ENCODE data around the gene GM2A. TPM values are rescaled to one million over a fixed set of nuclear protein-coding genes. Genes with fewer than 3 reads are reported as not detected.

Gene GM2A
- total and polyA plus RNA-seq, 2 donors (not counting 1 experiment from before 2014, with no cell fraction given) = 29.8 to 82.7 TPM

DNA sequence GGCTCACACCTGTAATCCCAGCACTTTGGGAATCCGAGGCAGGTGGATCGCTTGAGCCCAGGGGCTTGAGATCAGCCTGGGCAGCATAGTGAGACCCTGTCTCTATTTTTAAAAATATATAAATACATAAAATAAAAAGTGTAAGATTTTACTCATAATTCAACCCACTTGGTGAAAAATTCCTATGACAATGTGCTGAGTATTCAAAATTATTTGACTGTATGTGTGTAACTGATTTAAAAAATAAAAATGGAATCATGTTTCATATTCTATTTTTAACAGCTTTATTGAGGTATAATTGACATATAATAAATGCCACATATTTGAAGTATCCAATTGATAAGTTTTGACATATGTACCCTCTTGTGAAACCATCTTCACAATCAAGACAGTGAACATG, 22.8 kb downstream of the GM2A start:
- no peaks in the 10 kb centered on the region for H3K27me3 ChIP-seq (replicated peaks in 1 of 4; ENCODE audit: control extremely low read depth in 1 of 4, control insufficient read depth in 3 of 4, insufficient read depth in 4 of 4, low read length in 3 of 4)
- H3K4me3 ChIP-seq (ENCODE audit: control extremely low read depth in 1 of 5, extremely low read depth in 1 of 5, insufficient read depth in 1 of 5, low read depth in 2 of 5, low read length in 4 of 5) = no peak overlapping the region
- no peaks in the 10 kb centered on the region for H3K79me2 ChIP-seq (ENCODE audit: control insufficient read depth, insufficient read depth, low read length)
- H2AFZ ChIP-seq (ENCODE audit: insufficient read depth, low read depth, low read length, poor library complexity, severe bottlenecking) = no peak overlapping the region
- H3K4me3 Mint-ChIP-seq = no peak overlapping the region
- H3K27ac ChIP-seq (ENCODE audit: low read length in 2 of 2) = no peak overlapping the region
- ChIA-PET CTCF (interaction anchor here (0.9 to 1.7 kb wide), 5 partner anchors 12 to 160 kb away, joined by 3 to 4 read pairs (median 4); no protein-coding TSS in a partner anchor), POLR2A (no interaction called here)
- ATAC-seq (ENCODE audit: low read depth) = no peak
- H3K9me3 ChIP-seq (ENCODE audit: control extremely low read depth in 1 of 3, control insufficient read depth in 2 of 3, insufficient read depth in 1 of 3, low read length in 2 of 3) = no peaks in the 10 kb centered on the region
- H3K27me3 Mint-ChIP-seq = no peaks in the 10 kb centered on the region
- H3K4me2 ChIP-seq (replicated peaks; ENCODE audit: low read depth, low read length, poor library complexity, severe bottlenecking) = no peak overlapping the region
- H3K27ac Mint-ChIP-seq = no peak overlapping the region
- intact Hi-C loops (cut with micrococcal nuclease) = no loop called here
- no peaks in the 10 kb centered on the region for H3K4me1 ChIP-seq (ENCODE audit: control insufficient read depth in 2 of 2, insufficient read depth in 2 of 2, low read length in 2 of 2)
- H3K9ac ChIP-seq (ENCODE audit: low read length) = no peak overlapping the region
- no peaks in the 10 kb centered on the region for H3K4me1 Mint-ChIP-seq
- no peaks in the 10 kb centered on the region for H3K9me3 Mint-ChIP-seq (ENCODE audit: insufficient read depth)
- no peaks in the 10 kb centered on the region for H4K20me1 ChIP-seq (ENCODE audit: control insufficient read depth, insufficient read depth, low read length, poor library complexity, severe bottlenecking)
- peaks cover 0 to 6% of the 10 kb centered on the region in 2 experiments for H3K36me3 ChIP-seq (replicated peaks in 1 of 2; ENCODE audit: control extremely low read depth in 1 of 2, control insufficient read depth in 1 of 2, extremely low read depth in 1 of 2, insufficient read depth in 2 of 2, low read length in 1 of 2)
- DNase-seq = no peak
- TF ChIP-seq EZH2 (IDR thresholded peaks at IDR 0.05; ENCODE audit: borderline replicate concordance, insufficient read depth, low read depth, low read length, poor library complexity, severe bottlenecking) = no peak
- TF ChIP-seq, protein P1, sequence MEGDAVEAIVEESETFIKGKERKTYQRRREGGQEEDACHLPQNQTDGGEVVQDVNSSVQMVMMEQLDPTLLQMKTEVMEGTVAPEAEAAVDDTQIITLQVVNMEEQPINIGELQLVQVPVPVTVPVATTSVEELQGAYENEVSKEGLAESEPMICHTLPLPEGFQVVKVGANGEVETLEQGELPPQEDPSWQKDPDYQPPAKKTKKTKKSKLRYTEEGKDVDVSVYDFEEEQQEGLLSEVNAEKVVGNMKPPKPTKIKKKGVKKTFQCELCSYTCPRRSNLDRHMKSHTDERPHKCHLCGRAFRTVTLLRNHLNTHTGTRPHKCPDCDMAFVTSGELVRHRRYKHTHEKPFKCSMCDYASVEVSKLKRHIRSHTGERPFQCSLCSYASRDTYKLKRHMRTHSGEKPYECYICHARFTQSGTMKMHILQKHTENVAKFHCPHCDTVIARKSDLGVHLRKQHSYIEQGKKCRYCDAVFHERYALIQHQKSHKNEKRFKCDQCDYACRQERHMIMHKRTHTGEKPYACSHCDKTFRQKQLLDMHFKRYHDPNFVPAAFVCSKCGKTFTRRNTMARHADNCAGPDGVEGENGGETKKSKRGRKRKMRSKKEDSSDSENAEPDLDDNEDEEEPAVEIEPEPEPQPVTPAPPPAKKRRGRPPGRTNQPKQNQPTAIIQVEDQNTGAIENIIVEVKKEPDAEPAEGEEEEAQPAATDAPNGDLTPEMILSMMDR (IDR thresholded peaks at IDR 0.05) = no peak
- WGBS (ENCODE audit: insufficient coverage) = no CpG with 5 or more reads among the region's 2 CpGs

DNA sequence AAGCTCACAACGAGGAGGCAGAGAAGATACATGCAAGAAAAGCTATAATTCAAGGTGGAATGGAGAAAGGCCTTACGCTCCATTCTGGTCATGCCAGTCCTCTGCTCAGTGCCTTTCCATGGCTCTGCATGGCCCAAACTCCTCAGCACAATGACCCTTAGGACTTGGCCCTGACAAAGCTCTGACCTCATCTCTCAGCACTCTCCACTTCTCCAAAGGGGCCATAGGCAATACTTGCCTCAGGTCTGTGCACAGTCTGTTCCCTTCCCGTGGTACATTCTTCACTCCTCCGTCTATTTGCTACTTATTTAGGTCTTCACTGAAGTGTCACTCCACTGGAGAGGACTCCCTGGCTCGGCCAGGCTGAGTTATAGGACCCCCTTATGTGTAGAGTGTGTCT, 25.9 kb downstream of the GM2A start:
- Mint-ChIP-seq H3K4me1 (no peaks in the 10 kb centered on the region), H3K4me3 (no peak overlapping the region), H3K27ac (no peak overlapping the region), H3K27me3 (no peaks in the 10 kb centered on the region), H3K9me3 (ENCODE audit: insufficient read depth) (no peaks in the 10 kb centered on the region)
- no peak overlapping the region for H3K4me2 ChIP-seq (replicated peaks; ENCODE audit: low read depth, low read length, poor library complexity, severe bottlenecking)
- no peaks in the 10 kb centered on the region for H3K79me2 ChIP-seq (ENCODE audit: control insufficient read depth, insufficient read depth, low read length)
- H2AFZ ChIP-seq (ENCODE audit: insufficient read depth, low read depth, low read length, poor library complexity, severe bottlenecking) = no peak overlapping the region
- H3K9ac ChIP-seq (ENCODE audit: low read length) = no peak overlapping the region
- no peaks in the 10 kb centered on the region for H3K9me3 ChIP-seq (ENCODE audit: control extremely low read depth in 1 of 3, control insufficient read depth in 2 of 3, insufficient read depth in 1 of 3, low read length in 2 of 3)
- TF ChIP-seq, protein P1 (IDR thresholded peaks at IDR 0.05) = no peak
- ChIA-PET CTCF (interaction anchor here (0.9 to 1.5 kb wide), 4 partner anchors 40 to 228 kb away, joined by 3 to 4 read pairs (median 4); no protein-coding TSS in a partner anchor), POLR2A (no interaction called here)
- no peaks in the 10 kb centered on the region for H3K4me1 ChIP-seq (ENCODE audit: control insufficient read depth in 2 of 2, insufficient read depth in 2 of 2, low read length in 2 of 2)
- H4K20me1 ChIP-seq (ENCODE audit: control insufficient read depth, insufficient read depth, low read length, poor library complexity, severe bottlenecking) = no peaks in the 10 kb centered on the region
- no peak for DNase-seq
- no peak overlapping the region for H3K4me3 ChIP-seq (ENCODE audit: control extremely low read depth in 1 of 5, extremely low read depth in 1 of 5, insufficient read depth in 1 of 5, low read depth in 2 of 5, low read length in 4 of 5)
- no peak overlapping the region for H3K27ac ChIP-seq (ENCODE audit: low read length in 2 of 2)
- no peak for ATAC-seq (ENCODE audit: low read depth)
- no peaks in the 10 kb centered on the region for H3K27me3 ChIP-seq (replicated peaks in 1 of 4; ENCODE audit: control extremely low read depth in 1 of 4, control insufficient read depth in 3 of 4, insufficient read depth in 4 of 4, low read length in 3 of 4)
- no peaks in the 10 kb centered on the region for H3K36me3 ChIP-seq (replicated peaks in 1 of 2; ENCODE audit: control extremely low read depth in 1 of 2, control insufficient read depth in 1 of 2, extremely low read depth in 1 of 2, insufficient read depth in 2 of 2, low read length in 1 of 2)
- 90% methylated on average over 4 of the region's 5 CpGs for WGBS (ENCODE audit: insufficient coverage)
- intact Hi-C loops (cut with micrococcal nuclease) = no loop called here

Data from B cell (primary cell).